SU-DHL-6 (cell line): ENCODE results near the gene IFIT2.

Experiments
- EZH2phosphoT487 ChIP-seq: fragments of 200-600 bp; sonication (generic), shearing (Covaris generic); conservative IDR thresholded peaks from 2 replicates; pipeline ENCODE4 v1.6.1; 2018; ENCODE audit warnings: mild to moderate bottlenecking, antibody characterized with exemption, low read length, moderate library complexity, mixed read lengths
- TF ChIP-seq, protein P1 (sequence below): fragments of 200-600 bp; sonication (generic); IDR thresholded peaks from one replicate; pipeline ENCODE4 v1.5.1; 2017; ENCODE audit warnings: antibody characterized with exemption, mild to moderate bottlenecking, low read length, moderate library complexity; ENCODE audit not compliant: insufficient read depth, poor library complexity, severe bottlenecking

DNA sequence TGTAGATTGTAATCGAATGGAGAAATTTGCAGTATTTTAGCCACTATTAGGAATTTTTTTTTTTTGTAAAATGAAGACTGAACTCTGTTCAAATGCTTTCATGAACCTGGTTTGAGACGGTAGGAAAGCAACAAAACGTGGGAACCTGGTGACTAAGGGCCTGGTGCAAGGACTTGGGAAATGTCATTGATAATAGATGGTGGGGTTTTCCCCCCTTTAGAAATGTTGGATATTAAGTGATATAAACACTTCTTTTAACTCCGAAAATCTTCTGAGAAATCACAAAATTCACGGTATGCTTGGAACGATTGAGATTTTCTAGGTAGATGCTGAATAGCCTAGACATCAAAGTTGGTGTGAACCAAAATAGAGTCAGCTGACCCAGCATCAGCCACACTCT, 6.4 kb downstream of the IFIT2 start:
- TF ChIP-seq, protein P1, sequence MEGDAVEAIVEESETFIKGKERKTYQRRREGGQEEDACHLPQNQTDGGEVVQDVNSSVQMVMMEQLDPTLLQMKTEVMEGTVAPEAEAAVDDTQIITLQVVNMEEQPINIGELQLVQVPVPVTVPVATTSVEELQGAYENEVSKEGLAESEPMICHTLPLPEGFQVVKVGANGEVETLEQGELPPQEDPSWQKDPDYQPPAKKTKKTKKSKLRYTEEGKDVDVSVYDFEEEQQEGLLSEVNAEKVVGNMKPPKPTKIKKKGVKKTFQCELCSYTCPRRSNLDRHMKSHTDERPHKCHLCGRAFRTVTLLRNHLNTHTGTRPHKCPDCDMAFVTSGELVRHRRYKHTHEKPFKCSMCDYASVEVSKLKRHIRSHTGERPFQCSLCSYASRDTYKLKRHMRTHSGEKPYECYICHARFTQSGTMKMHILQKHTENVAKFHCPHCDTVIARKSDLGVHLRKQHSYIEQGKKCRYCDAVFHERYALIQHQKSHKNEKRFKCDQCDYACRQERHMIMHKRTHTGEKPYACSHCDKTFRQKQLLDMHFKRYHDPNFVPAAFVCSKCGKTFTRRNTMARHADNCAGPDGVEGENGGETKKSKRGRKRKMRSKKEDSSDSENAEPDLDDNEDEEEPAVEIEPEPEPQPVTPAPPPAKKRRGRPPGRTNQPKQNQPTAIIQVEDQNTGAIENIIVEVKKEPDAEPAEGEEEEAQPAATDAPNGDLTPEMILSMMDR = no peak
- TF ChIP-seq EZH2phosphoT487 = no peak
